Thyroid gland (tissue), 4 donors: ENCODE data around the gene EXOC4. TPM values are rescaled to one million over a fixed set of nuclear protein-coding genes. Genes with fewer than 3 reads are reported as not detected.

ENCODE experiments used
- DNase-seq, 2 donors: peaks; one replicate each; pipeline ENCODE4 v3.0.0-alpha.2; 2019
- H3K27ac ChIP-seq, 3 donors: fragments of 200-600 bp; sonication (generic); 1 replicate in 2 of 3; 2 replicates in 1 of 3; pipeline ENCODE4 v1.5.1; 2016 to 2019; ENCODE audit warnings: mild to moderate bottlenecking in 1 of 3, moderate library complexity in 1 of 3
- H3K27me3 ChIP-seq: fragments of 200-600 bp; sonication (generic); one replicate; pipeline ENCODE4 v1.5.1; 2019
- H3K36me3 ChIP-seq, 2 donors: fragments of 200-600 bp; sonication (generic); one replicate each; pipeline ENCODE4 v1.5.1; 2016 to 2019
- H3K4me1 ChIP-seq, 2 donors: fragments of 200-600 bp; sonication (generic); one replicate each; pipeline ENCODE4 v1.5.1; 2017 to 2019
- H3K4me3 ChIP-seq, 3 donors: fragments of 200-600 bp; sonication (generic); replicated peaks in 1 of 3; 1 replicate in 2 of 3; 2 replicates in 1 of 3; pipeline ENCODE4 v1.5.1; 2016; ENCODE audit warnings: mild to moderate bottlenecking in 1 of 3
- H3K9me3 ChIP-seq: fragments of 200-600 bp; sonication (generic); one replicate; pipeline ENCODE4 v1.5.1; 2017
- POLR2A ChIP-seq, 2 donors: fragments of 450-650 bp; IDR thresholded peaks; one replicate each; pipeline ENCODE4 v1.6.1; 2017; ENCODE audit warnings: antibody characterized with exemption in 2 of 2, mild to moderate bottlenecking in 2 of 2, moderate library complexity in 1 of 2
- WGBS, 2 donors: methylation state at CpG; one replicate each; pipeline ENCODE4 v1.1.5; 2017; 5-methylcytosine and 5-hydroxymethylcytosine counted together
- intact Hi-C: fragments of 100-400 bp; cut with DNase I; formaldehyde crosslinking; loops from one replicate; pipeline ENCODE4 v1.15.1; 2023
- total RNA-seq, 4 donors: library from RNA; depleted of rRNA; stranded (reverse); fragments of >200 nt; gene quantifications; one replicate each; pipeline ENCODE4 v1.2.3, GENCODE V29; 2016
- TF ChIP-seq, protein P1 (sequence below), 6 experiments: fragments of 200-600 bp in 3 of 6; fragments of 450-650 bp in 3 of 6; sonication (generic) in 3 of 6; IDR thresholded peaks; one replicate each; pipeline ENCODE4 v1.5.1; 2016 to 2019; ENCODE audit warnings: antibody characterized with exemption in 6 of 6, mild to moderate bottlenecking in 2 of 6, inconsistent platforms in 1 of 6, moderate library complexity in 1 of 6

EXOC4 gene
- total RNA-seq, 4 donors from 2014 or later = 74.0 to 116 (median 107) TPM

DNA sequence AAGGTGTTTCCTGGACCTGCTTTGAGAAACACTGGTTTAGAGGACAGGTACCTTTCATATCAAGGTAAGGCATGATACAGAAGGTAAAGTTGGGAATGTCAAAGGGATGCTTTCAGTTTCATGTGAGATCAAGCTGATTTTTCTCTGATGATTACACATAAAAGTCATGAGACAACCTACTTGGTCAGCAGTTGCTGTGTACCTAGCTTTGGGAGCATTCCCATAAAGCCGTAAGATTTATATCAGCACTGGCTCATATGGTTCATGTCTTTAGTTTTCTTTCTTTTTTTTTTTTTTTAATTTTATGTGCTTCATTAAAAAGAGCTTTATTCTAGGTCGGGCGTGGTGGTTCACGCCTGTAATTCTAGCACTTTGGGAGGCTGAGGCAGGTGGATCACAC lies 609.0 kb downstream of the EXOC4 start:
- 96% methylated on average over 4 of the region's 4 CpGs for WGBS, 2 donors
- H3K4me3 ChIP-seq = no peak overlapping the region
- TF ChIP-seq, protein P1, sequence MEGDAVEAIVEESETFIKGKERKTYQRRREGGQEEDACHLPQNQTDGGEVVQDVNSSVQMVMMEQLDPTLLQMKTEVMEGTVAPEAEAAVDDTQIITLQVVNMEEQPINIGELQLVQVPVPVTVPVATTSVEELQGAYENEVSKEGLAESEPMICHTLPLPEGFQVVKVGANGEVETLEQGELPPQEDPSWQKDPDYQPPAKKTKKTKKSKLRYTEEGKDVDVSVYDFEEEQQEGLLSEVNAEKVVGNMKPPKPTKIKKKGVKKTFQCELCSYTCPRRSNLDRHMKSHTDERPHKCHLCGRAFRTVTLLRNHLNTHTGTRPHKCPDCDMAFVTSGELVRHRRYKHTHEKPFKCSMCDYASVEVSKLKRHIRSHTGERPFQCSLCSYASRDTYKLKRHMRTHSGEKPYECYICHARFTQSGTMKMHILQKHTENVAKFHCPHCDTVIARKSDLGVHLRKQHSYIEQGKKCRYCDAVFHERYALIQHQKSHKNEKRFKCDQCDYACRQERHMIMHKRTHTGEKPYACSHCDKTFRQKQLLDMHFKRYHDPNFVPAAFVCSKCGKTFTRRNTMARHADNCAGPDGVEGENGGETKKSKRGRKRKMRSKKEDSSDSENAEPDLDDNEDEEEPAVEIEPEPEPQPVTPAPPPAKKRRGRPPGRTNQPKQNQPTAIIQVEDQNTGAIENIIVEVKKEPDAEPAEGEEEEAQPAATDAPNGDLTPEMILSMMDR (IDR thresholded peaks at IDR 0.05) = no peak
- TF ChIP-seq POLR2A (IDR thresholded peaks at IDR 0.05) = no peak
- intact Hi-C loops = no loop called here
- DNase-seq = no peak
- H3K9me3 ChIP-seq = no peaks in the 10 kb centered on the region
- peaks cover 6 to 10% of the 10 kb centered on the region in 2 donors for H3K4me1 ChIP-seq
- H3K27me3 ChIP-seq = no peaks in the 10 kb centered on the region
- H3K27ac ChIP-seq = no peak overlapping the region
- no peaks in the 10 kb centered on the region for H3K36me3 ChIP-seq

DNA sequence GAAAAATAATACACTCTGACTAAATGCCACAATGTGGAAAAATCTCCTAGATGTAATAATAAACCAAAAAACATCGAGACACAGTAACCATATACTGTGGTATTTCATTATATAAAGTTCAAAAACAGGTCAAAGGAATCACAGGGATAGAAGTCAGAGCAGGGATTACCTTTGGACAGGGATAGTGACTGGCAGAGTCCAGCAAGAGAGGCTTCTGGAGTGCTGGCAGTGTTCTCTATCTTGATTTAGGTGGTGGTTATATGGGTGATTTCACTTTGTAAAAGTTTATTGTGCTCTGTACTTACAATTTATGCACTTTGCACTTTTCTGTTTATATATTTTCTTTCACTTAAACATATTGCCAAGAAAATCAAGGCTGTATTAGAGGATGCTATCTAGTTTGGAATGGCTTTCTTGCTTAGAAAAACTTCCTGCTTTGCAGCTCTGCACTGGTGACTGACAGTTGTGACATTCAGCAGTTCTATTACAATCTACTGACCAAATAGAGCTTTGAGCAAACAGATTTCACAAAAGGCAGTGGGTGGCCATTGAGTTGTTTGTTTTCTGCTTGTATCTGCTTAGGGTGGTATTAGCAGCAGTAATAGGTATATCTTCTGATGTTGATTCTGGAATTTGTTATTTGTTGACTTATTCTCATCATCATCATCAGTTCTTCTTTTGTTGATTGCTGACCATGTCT lies 610.6 kb downstream of the EXOC4 start:
- no peak overlapping the region for H3K4me3 ChIP-seq
- 90 to 97% methylated on average over 1 of the region's 1 CpG for WGBS, 2 donors
- TF ChIP-seq, protein P1 (IDR thresholded peaks at IDR 0.05) = no peak
- TF ChIP-seq POLR2A (IDR thresholded peaks at IDR 0.05) = no peak
- H3K4me1 ChIP-seq = peaks cover 10% of the 10 kb centered on the region in 2 donors
- no peaks in the 10 kb centered on the region for H3K9me3 ChIP-seq
- no peaks in the 10 kb centered on the region for H3K27me3 ChIP-seq
- no peak for DNase-seq
- H3K36me3 ChIP-seq = no peaks in the 10 kb centered on the region
- no peak overlapping the region for H3K27ac ChIP-seq
- intact Hi-C loops = no loop called here

DNA sequence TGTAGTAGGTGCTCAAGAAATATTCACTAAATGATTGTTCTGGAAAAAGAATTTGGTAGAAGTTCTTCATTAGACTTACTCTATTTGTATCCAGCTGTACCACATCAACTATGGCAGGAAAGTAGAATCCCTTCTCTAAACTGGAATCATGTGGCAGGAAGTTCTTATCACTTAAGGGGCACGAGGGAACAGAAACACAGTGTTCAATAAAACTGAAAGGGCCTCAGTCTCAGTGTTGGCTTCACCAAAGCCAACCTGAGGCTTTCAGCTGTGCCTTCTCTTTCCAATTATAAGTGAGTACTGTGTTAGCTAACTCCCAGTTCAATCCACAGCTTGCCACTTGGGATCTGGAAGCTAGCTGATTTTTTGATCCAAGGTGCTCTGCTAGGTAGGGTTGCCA lies 616.7 kb downstream of the EXOC4 start:
- H3K36me3 ChIP-seq = no peaks in the 10 kb centered on the region
- WGBS, 2 donors = 82 to 92% methylated on average over 1 of the region's 1 CpG
- no peaks in the 10 kb centered on the region for H3K9me3 ChIP-seq
- no peak for DNase-seq
- H3K4me1 ChIP-seq = peaks cover 20 to 36% of the 10 kb centered on the region in 2 donors
- intact Hi-C loops = no loop called here
- H3K27ac ChIP-seq = no peak overlapping the region
- no peak for TF ChIP-seq POLR2A (IDR thresholded peaks at IDR 0.05)
- TF ChIP-seq, protein P1 (IDR thresholded peaks at IDR 0.05) = no peak
- no peak overlapping the region for H3K4me3 ChIP-seq
- H3K27me3 ChIP-seq = no peaks in the 10 kb centered on the region

DNA sequence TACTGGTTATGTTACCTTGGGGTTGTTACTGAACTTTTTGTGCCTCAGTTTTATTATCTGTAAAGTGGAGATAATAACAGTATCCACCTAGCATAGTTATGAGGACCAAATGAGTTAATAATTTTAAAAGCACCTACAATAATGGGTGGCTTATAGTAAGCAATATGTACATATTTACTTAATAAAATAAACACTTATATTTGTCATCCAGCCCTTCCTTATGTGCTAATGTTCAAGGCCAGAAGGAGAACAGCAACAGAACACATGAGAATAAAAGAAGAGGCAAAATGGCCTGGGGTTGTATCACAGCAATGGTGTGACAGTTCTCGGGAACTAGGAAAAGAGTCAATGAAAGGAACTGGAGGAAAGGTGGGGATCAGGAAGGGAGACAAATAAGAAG lies 618.9 kb downstream of the EXOC4 start:
- 87 to 95% methylated on average over 1 of the region's 1 CpG for WGBS, 2 donors
- H3K27me3 ChIP-seq = no peaks in the 10 kb centered on the region
- TF ChIP-seq, protein P1 (IDR thresholded peaks at IDR 0.05) = no peak
- no peak for TF ChIP-seq POLR2A (IDR thresholded peaks at IDR 0.05)
- peaks cover 20 to 36% of the 10 kb centered on the region in 2 donors for H3K4me1 ChIP-seq
- no peak overlapping the region for H3K4me3 ChIP-seq
- no peak for DNase-seq
- peak overlapping the region in 1 of 3 donors; percentile 23 for H3K27ac ChIP-seq
- H3K9me3 ChIP-seq = no peaks in the 10 kb centered on the region
- no peaks in the 10 kb centered on the region for H3K36me3 ChIP-seq
- intact Hi-C loops = no loop called here

DNA sequence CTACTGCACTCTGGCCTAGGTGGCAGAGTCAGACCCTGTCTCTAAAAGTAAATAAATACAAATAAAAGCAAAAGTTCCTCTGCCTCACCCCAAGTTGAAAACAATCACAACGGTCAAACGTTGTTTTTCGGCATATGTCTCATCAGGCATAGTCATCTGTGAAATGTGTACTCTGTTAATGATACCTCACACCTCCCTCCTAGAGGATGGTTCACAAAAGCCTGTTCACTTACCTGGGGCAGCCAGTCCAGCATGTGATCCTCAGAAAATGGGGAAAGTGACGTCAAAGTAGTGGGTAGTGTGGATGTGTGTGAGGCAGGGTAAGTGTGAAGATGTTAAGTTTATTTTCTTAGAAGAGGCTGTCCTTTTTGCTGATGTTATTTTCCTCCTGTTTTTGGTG lies 620.3 kb downstream of the EXOC4 start:
- H3K9me3 ChIP-seq = no peaks in the 10 kb centered on the region
- TF ChIP-seq POLR2A (IDR thresholded peaks at IDR 0.05) = no peak
- TF ChIP-seq, protein P1 (IDR thresholded peaks at IDR 0.05) = no peak
- no peaks in the 10 kb centered on the region for H3K36me3 ChIP-seq
- no peak for DNase-seq
- no peak overlapping the region for H3K4me3 ChIP-seq
- intact Hi-C loops = no loop called here
- 73 to 83% methylated on average over 4 of the region's 4 CpGs for WGBS, 2 donors
- no peaks in the 10 kb centered on the region for H3K27me3 ChIP-seq
- peak overlapping the region in 1 of 3 donors; percentile 23 for H3K27ac ChIP-seq
- peaks cover 20 to 36% of the 10 kb centered on the region in 2 donors for H3K4me1 ChIP-seq
